ENCODE data around the gene WIPF2.

Gene WIPF2

DNA sequence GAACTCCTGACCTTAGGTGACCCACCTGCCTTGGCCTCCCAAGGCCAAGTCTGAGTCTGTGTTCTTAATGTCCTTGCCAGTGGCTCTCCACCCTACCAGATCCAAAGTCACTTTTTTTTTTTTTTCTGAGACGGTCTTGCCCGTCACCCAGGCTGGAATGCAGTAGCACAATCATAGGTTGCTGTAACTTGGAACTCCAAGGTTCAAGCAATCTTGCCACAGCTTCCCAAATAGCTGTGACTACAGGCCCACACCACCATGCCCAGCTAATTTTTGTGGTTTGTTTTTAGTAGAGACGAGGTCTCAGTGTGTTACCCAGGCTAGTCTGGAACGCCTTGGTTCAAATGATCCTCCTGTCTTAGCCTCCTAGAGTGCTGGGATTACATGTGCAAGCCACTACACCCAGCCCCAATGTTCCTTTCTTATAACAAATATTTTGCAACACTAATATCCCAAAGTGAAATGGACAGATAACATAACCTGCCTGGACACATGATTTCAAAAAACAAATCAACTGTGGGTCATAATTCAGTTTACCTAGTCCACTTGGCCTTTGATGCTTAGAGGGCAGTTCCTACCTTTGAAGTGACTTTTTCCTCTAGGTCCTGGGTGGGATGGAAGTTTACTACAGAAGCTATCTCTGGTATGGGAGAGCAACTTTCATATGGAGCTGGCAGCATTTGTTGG is 45.9 kb upstream of the WIPF2 start:
- TF ChIP-seq, protein P1, sequence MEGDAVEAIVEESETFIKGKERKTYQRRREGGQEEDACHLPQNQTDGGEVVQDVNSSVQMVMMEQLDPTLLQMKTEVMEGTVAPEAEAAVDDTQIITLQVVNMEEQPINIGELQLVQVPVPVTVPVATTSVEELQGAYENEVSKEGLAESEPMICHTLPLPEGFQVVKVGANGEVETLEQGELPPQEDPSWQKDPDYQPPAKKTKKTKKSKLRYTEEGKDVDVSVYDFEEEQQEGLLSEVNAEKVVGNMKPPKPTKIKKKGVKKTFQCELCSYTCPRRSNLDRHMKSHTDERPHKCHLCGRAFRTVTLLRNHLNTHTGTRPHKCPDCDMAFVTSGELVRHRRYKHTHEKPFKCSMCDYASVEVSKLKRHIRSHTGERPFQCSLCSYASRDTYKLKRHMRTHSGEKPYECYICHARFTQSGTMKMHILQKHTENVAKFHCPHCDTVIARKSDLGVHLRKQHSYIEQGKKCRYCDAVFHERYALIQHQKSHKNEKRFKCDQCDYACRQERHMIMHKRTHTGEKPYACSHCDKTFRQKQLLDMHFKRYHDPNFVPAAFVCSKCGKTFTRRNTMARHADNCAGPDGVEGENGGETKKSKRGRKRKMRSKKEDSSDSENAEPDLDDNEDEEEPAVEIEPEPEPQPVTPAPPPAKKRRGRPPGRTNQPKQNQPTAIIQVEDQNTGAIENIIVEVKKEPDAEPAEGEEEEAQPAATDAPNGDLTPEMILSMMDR (IDR thresholded peaks at IDR 0.05; ENCODE audit: insufficient read depth, low read length, poor library complexity, severe bottlenecking), result no peak
- TF ChIP-seq EZH2phosphoT487 (conservative IDR thresholded peaks at IDR 0.05; ENCODE audit: low read length), result no peak
- Histone ChIP-seq H4K20me1 (ENCODE audit: low read depth, low read length) (no peaks in the 10 kb centered on the region), H3K79me2 (ENCODE audit: insufficient read depth, low read length) (no peaks in the 10 kb centered on the region), H3K9me2 (replicated peaks; ENCODE audit: insufficient read depth, low read length) (no peaks in the 10 kb centered on the region), H3K27me3 (ENCODE audit: low read length) (no peaks in the 10 kb centered on the region), H3K36me3 (ENCODE audit: low read length) (peaks cover 23% of the 10 kb centered on the region), H3K9me3 (ENCODE audit: insufficient read depth, low read length) (no peaks in the 10 kb centered on the region), H3K4me3 (ENCODE audit: insufficient read depth, low read length, poor library complexity, severe bottlenecking) (no peak overlapping the region), H3F3A (ENCODE audit: insufficient read depth) (no peaks in the 10 kb centered on the region), H3K27ac (ENCODE audit: low read depth, low read length) (no peak overlapping the region), H3K4me2 (ENCODE audit: low read depth, low read length, poor library complexity, severe bottlenecking) (no peak overlapping the region), H3K9ac (ENCODE audit: low read length) (no peak overlapping the region), H2AFZ (ENCODE audit: low read depth, low read length, severe bottlenecking) (no peak overlapping the region)

GRCh38 chr17:40173778-40174135 is 45.3 kb upstream of the WIPF2 start:
- Histone ChIP-seq H3F3A (ENCODE audit: insufficient read depth) (no peaks in the 10 kb centered on the region), H3K36me3 (ENCODE audit: low read length) (peaks cover 21% of the 10 kb centered on the region), H3K4me3 (ENCODE audit: insufficient read depth, low read length, poor library complexity, severe bottlenecking) (no peak overlapping the region), H3K27me3 (ENCODE audit: low read length) (no peaks in the 10 kb centered on the region), H3K9me2 (replicated peaks; ENCODE audit: insufficient read depth, low read length) (no peaks in the 10 kb centered on the region), H3K79me2 (ENCODE audit: insufficient read depth, low read length) (no peaks in the 10 kb centered on the region), H2AFZ (ENCODE audit: low read depth, low read length, severe bottlenecking) (no peak overlapping the region), H3K27ac (ENCODE audit: low read depth, low read length) (no peak overlapping the region), H4K20me1 (ENCODE audit: low read depth, low read length) (no peaks in the 10 kb centered on the region), H3K9ac (ENCODE audit: low read length) (no peak overlapping the region), H3K9me3 (ENCODE audit: insufficient read depth, low read length) (no peaks in the 10 kb centered on the region), H3K4me2 (ENCODE audit: low read depth, low read length, poor library complexity, severe bottlenecking) (no peak overlapping the region)
- TF ChIP-seq EZH2phosphoT487 (conservative IDR thresholded peaks at IDR 0.05; ENCODE audit: low read length), result no peak
- TF ChIP-seq, protein P1 (IDR thresholded peaks at IDR 0.05; ENCODE audit: insufficient read depth, low read length, poor library complexity, severe bottlenecking), result no peak

GRCh38 chr17:40174514-40174913 is 44.6 kb upstream of the WIPF2 start:
- Histone ChIP-seq H3K9ac (ENCODE audit: low read length) (no peak overlapping the region), H2AFZ (ENCODE audit: low read depth, low read length, severe bottlenecking) (no peak overlapping the region), H3K79me2 (ENCODE audit: insufficient read depth, low read length) (no peaks in the 10 kb centered on the region), H3K9me2 (replicated peaks; ENCODE audit: insufficient read depth, low read length) (no peaks in the 10 kb centered on the region), H3K9me3 (ENCODE audit: insufficient read depth, low read length) (no peaks in the 10 kb centered on the region), H3F3A (ENCODE audit: insufficient read depth) (no peaks in the 10 kb centered on the region), H3K27ac (ENCODE audit: low read depth, low read length) (no peak overlapping the region), H3K4me3 (ENCODE audit: insufficient read depth, low read length, poor library complexity, severe bottlenecking) (no peak overlapping the region), H4K20me1 (ENCODE audit: low read depth, low read length) (no peaks in the 10 kb centered on the region), H3K27me3 (ENCODE audit: low read length) (no peaks in the 10 kb centered on the region), H3K36me3 (ENCODE audit: low read length) (peaks cover 14% of the 10 kb centered on the region), H3K4me2 (ENCODE audit: low read depth, low read length, poor library complexity, severe bottlenecking) (no peak overlapping the region)
- TF ChIP-seq, protein P1 (IDR thresholded peaks at IDR 0.05; ENCODE audit: insufficient read depth, low read length, poor library complexity, severe bottlenecking), result no peak
- TF ChIP-seq EZH2phosphoT487 (conservative IDR thresholded peaks at IDR 0.05; ENCODE audit: low read length), result no peak
